GM12865 (cell line): ENCODE measurements around the gene DCDC1.

Source experiments
- DNase-seq: peaks from one replicate; pipeline ENCODE4 v3.0.0; 2010; ENCODE audit warnings: low read depth
- H3K4me3 ChIP-seq: 2 replicates; pipeline ENCODE4 v1.5.1; 2011; ENCODE audit warnings: mild to moderate bottlenecking, low read depth, low read length, control low read depth
- TF ChIP-seq, protein P1 (sequence below): IDR thresholded peaks from 2 replicates; pipeline ENCODE4 v1.5.1; 2011; ENCODE audit warnings: low read length, control low read depth, low read depth, inconsistent platforms; ENCODE audit not compliant: insufficient read depth; ENCODE audit errors: missing control alignments

The DCDC1 gene

DNA sequence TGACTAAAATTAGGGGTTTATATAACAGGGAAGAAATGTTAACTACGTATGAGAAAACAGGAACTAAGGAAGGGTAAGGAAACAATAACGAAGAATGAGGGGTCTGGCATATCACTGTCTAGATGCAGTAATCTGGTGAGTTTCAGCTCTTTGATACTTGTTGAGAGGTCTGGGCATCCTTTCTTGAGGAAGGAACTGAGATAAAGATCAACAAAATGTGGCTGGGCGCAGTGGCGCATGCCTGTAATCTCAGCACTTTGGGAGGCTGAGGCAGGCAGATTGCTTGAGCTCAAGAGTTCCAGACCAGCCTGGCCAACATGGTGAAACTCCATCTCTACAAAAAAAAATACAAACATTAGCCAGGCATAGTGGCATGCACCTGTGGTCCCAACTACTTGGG lies 2.7 kb downstream of the DCDC1 start:
- no peak overlapping the region for H3K4me3 ChIP-seq
- TF ChIP-seq, protein P1, sequence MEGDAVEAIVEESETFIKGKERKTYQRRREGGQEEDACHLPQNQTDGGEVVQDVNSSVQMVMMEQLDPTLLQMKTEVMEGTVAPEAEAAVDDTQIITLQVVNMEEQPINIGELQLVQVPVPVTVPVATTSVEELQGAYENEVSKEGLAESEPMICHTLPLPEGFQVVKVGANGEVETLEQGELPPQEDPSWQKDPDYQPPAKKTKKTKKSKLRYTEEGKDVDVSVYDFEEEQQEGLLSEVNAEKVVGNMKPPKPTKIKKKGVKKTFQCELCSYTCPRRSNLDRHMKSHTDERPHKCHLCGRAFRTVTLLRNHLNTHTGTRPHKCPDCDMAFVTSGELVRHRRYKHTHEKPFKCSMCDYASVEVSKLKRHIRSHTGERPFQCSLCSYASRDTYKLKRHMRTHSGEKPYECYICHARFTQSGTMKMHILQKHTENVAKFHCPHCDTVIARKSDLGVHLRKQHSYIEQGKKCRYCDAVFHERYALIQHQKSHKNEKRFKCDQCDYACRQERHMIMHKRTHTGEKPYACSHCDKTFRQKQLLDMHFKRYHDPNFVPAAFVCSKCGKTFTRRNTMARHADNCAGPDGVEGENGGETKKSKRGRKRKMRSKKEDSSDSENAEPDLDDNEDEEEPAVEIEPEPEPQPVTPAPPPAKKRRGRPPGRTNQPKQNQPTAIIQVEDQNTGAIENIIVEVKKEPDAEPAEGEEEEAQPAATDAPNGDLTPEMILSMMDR = no peak
- DNase-seq = no peak

DNA sequence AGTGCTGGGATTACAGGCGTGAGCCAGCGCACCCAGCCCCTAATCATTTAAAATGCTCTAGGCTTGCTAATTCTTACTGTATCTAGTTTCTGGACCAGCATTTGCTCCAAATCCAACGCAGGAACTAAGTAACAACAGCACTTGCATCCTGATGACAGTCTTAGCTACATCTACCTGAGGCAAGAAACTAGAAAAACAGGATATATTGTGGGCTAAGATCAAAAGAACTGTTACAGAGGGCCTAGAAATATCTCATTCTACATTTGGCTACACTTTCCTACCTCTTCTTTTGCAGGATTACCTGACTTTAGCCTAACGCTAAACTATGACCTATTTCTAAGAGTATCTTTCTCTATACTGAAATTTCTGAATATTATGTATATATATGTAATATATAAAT lies 7.8 kb downstream of the DCDC1 start:
- TF ChIP-seq, protein P1 = no peak
- DNase-seq = no peak
- H3K4me3 ChIP-seq = no peak overlapping the region

DNA sequence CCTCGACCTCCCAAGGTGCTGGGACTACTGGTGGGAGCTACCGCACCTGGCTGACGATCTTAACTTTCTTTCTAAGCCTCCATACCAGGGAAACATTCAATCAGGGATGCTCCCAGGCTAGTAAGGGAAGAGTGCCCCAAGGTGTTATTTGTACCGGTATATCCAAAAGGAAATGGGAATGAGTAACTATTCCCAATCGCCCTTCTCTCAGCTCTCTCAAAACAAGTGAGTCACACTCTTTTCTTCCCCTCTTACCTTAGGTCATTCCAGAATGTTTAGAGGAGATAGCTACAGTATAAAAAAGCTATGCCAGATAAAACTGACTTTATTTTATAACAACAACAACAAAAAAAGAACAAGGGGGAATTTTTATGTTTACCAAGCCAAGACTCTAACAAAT lies 13.7 kb downstream of the DCDC1 start:
- no peak for DNase-seq
- TF ChIP-seq, protein P1 = no peak
- no peak overlapping the region for H3K4me3 ChIP-seq

DNA sequence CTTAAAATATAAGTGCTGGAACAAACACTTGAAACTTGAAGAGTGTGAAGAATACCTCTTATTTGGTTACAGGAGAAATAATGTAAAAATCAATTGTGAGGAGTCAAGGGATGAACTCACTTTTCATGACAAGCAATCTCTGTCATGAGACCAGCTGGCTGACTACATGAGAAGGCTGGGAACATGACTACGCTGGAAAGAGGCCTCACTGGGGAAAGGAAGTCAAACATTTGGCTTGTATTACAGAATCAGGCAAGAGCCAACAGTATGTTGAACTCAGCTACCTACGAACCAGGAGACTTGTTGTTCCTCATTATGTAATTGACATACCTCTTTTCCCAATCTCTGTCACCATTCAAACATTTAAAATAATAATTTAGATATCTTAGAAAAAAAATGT lies 14.4 kb downstream of the DCDC1 start:
- no peak overlapping the region for H3K4me3 ChIP-seq
- TF ChIP-seq, protein P1 = no peak
- DNase-seq = no peak

DNA sequence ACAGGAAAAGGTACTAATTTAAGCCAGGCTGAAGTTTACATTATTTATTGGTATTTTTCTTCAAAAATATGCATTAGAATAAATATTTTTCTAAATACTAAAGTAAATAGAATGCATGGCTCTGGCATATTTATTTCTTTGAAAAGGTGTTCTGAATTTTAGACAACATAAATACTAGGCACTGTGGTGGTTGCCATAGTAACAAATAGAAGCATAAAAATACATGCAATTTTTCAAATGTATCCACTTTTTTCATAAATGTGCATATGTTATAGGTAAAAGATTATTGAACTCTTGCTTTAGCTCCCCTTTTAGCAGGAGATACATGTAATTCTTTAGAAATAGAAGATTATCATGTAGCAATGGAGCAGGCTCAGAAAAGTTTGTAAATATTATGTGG lies 18.4 kb downstream of the DCDC1 start:
- no peak for DNase-seq
- H3K4me3 ChIP-seq = no peak overlapping the region
- TF ChIP-seq, protein P1 = no peak

DNA sequence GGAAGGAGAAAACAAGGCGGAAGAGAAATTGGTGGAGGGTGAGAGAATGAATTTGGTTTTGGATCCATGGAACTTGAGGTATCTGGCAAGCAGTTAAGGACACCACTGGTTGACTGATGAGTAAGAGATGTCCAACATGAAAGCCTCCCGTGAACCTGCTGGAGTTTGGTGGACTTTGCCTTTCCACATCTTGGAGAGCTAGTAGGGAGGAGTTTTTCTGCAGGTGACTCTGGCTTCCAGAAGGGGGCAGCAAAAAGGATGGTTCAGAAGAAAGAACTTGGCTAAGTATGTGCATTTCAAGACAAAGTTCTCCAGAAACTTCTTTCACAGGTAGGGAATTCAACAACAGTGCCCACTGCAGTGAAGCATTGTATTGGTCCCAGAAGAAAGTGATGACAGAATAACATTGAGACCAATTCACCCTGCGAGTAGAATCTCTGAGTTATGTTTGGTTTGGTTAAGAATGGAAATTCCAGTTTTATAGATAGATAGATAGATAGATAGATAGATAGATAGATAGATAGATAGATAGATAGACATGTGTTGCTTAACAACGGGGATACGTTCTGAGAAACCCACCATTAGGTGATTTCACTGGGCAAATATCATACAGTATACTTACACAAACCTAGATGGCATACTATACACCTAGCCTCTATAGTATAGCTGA lies 28.5 kb downstream of the DCDC1 start:
- no peak overlapping the region for H3K4me3 ChIP-seq
- TF ChIP-seq, protein P1 = peak; percentile 70
- peak; percentile 46 for DNase-seq

DNA sequence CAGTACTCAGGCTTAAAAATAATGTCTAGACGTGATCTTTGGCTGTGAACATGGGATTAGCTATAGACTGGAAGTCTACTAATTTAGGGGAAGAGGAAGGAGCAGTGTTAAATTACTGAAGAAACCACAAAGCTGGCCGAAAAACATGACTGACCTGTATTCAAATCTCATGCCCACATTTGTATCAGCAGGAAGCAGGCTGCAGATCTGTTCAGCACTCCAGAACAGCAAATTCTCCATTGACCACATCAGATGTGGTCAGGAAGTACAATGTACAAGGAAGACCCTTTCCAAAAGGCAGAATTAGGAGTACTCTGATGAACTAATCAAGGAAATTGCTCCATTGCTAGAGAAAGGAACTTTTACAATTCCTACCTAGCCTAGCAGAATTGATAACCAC lies 31.7 kb downstream of the DCDC1 start:
- H3K4me3 ChIP-seq = no peak overlapping the region
- no peak for DNase-seq
- TF ChIP-seq, protein P1 = no peak
